HCT116 (cell line): ENCODE results near the gene RNGTT. TPM values are rescaled to one million over a fixed set of nuclear protein-coding genes. Genes with fewer than 3 reads are reported as not detected.

Experiments
- ATAC-seq: fragments of 200-7000 bp; cut with Tn5 transposase; 2 replicates; pipeline ENCODE4 v1.9.1; 2020; ENCODE audit warnings: mild to moderate bottlenecking, moderate library complexity
- BruUV-seq: library from RNA; stranded (reverse); fragments of 400-500 nt; replicated peaks from 2 replicates; lab custom pipeline; 2021; lab: Mats Ljungman, UMichigan
- CTCF ChIA-PET: fragments of 300-600 bp; sonication (Branson Sonifier 250); formaldehyde crosslinking; loops from one replicate; lab custom pipeline; 2021; ENCODE audit warnings: antibody characterized with exemption; lab: Charles Lee
- POLR2A ChIA-PET: fragments of 300-600, 350-600 bp; sonication (Branson Sonifier 250); formaldehyde crosslinking; loops from one replicate; lab custom pipeline; 2021; ENCODE audit warnings: antibody characterized with exemption; lab: Charles Lee
- RAD21 ChIA-PET, 2 experiments: fragments of 300-600 bp; sonication (Branson Sonifier 250); formaldehyde crosslinking; loops; one replicate each; lab custom pipeline; 2023; ENCODE audit warnings: low total read pairs in 2 of 2; ENCODE audit not compliant: uncharacterized antibody in 2 of 2, unreplicated experiment in 2 of 2, low non-redundant PET in 1 of 2; lab: Charles Lee
- DNase-seq: peaks from one replicate; pipeline ENCODE4 v3.0.0-alpha.2; 2010; ENCODE audit warnings: low read depth, low spot score
- H2AFZ ChIP-seq: fragments of 200-600 bp; shearing (Covaris generic), sonication (generic); 2 replicates; pipeline ENCODE4 v1.6.1; 2017; ENCODE audit warnings: low read depth, mixed run types, mixed read lengths, antibody characterized with exemption, low read length; ENCODE audit not compliant: poor library complexity, severe bottlenecking
- H3K27ac ChIP-seq: 2 replicates; pipeline ENCODE4 v1.5.1; 2012; ENCODE audit warnings: low read depth, low read length
- H3K27me3 ChIP-seq: fragments of 200-600 bp; sonication (generic); 2 replicates; pipeline ENCODE4 v1.6.1; 2016; ENCODE audit warnings: mixed run types, low read length, mixed read lengths; ENCODE audit not compliant: insufficient read depth
- H3K36me3 ChIP-seq, 2 experiments: fragments of 200-500 bp in 1 of 2; fragments of 200-600 bp in 1 of 2; sonication (Bioruptor generic) in 1 of 2; sonication (generic) in 1 of 2; 2 replicates each; pipeline versions ENCODE4 v1.5.1 to v1.6.1; 2014 to 2016; ENCODE audit warnings: low read length in 2 of 2, inconsistent platforms in 1 of 2, mixed read lengths in 1 of 2, mixed run types in 1 of 2; ENCODE audit not compliant: insufficient read depth in 2 of 2, control insufficient read depth in 1 of 2
- H3K4me1 ChIP-seq, 2 experiments: fragments of 200-600 bp in 1 of 2; sonication (generic) in 1 of 2; 2 replicates each; pipeline versions ENCODE4 v1.5.1 to v1.6.1; 2012 to 2017; ENCODE audit warnings: low read length in 2 of 2, inconsistent platforms in 1 of 2, mild to moderate bottlenecking in 1 of 2, mixed read lengths in 1 of 2, mixed run types in 1 of 2, moderate library complexity in 1 of 2; ENCODE audit not compliant: insufficient read depth in 2 of 2, control insufficient read depth in 1 of 2
- H3K4me2 ChIP-seq: fragments of 200-600 bp; sonication (generic); 2 replicates; pipeline ENCODE4 v1.6.1; 2017; ENCODE audit warnings: mixed run types, low read length, mixed read lengths
- H3K4me3 ChIP-seq, 2 experiments: fragments of 200-600 bp in 1 of 2; sonication (generic) in 1 of 2; replicated peaks in 1 of 2; 2 replicates each; pipeline ENCODE4 v1.5.1; 2011 to 2016; ENCODE audit warnings: low read length in 2 of 2, control low read depth in 1 of 2, low read depth in 1 of 2, mild to moderate bottlenecking in 1 of 2, mixed read lengths in 1 of 2, mixed run types in 1 of 2
- H3K79me2 ChIP-seq: fragments of 200-600 bp; sonication (generic); 2 replicates; pipeline ENCODE4 v1.6.1; 2017; ENCODE audit warnings: mild to moderate bottlenecking, mixed run types, low read length, moderate library complexity, mixed read lengths; ENCODE audit not compliant: insufficient read depth
- H3K9ac ChIP-seq: fragments of 200-600 bp; sonication (generic); 2 replicates; pipeline ENCODE4 v1.6.1; 2016; ENCODE audit warnings: low read length, mixed read lengths
- H3K9me2 ChIP-seq: fragments of 200-600 bp; sonication (generic), shearing (Covaris generic); 2 replicates; pipeline ENCODE4 v1.6.1; 2017; ENCODE audit warnings: mixed run types, mild to moderate bottlenecking, moderate library complexity; ENCODE audit not compliant: insufficient read depth
- H3K9me3 ChIP-seq, 2 experiments: fragments of 200-500 bp in 1 of 2; fragments of 200-600 bp in 1 of 2; sonication (Bioruptor generic) in 1 of 2; sonication (generic) in 1 of 2; 2 replicates each; pipeline ENCODE4 v1.6.1; 2014 to 2017; ENCODE audit warnings: low read length in 2 of 2, mixed read lengths in 2 of 2, inconsistent platforms in 1 of 2, low read depth in 1 of 2, mild to moderate bottlenecking in 1 of 2, mixed run types in 1 of 2, moderate library complexity in 1 of 2; ENCODE audit not compliant: control insufficient read depth in 1 of 2, insufficient read depth in 1 of 2
- H4K20me1 ChIP-seq: fragments of 200-600 bp; sonication (generic), shearing (Covaris generic); 2 replicates; pipeline ENCODE4 v1.6.1; 2017; ENCODE audit warnings: mixed run types, mild to moderate bottlenecking, moderate library complexity; ENCODE audit not compliant: insufficient read depth
- CEBPB ChIP-seq: IDR thresholded peaks from 2 replicates; pipeline ENCODE4 v1.6.1; 2012; ENCODE audit warnings: low read depth
- CTCF ChIP-seq, 3 experiments: fragments of 200-600 bp in 1 of 3; sonication (generic) in 1 of 3; IDR thresholded peaks in 2 of 3; conservative IDR thresholded peaks in 1 of 3; 2 replicates each; pipeline ENCODE4 v1.5.1; 2012 to 2017; ENCODE audit warnings: low read depth in 2 of 3, low read length in 2 of 3, antibody characterized with exemption in 1 of 3, borderline replicate concordance in 1 of 3, control low read depth in 1 of 3, mild to moderate bottlenecking in 1 of 3, mixed read lengths in 1 of 3, mixed run types in 1 of 3, moderate library complexity in 1 of 3; ENCODE audit not compliant: insufficient read depth in 1 of 3
- EZH2 ChIP-seq: fragments of 200-600 bp; sonication (generic); IDR thresholded peaks from 2 replicates; pipeline ENCODE4 v1.6.1; 2017; ENCODE audit warnings: antibody characterized with exemption, mixed run types
- EZH2phosphoT487 ChIP-seq: fragments of 200-600 bp; IDR thresholded peaks from 2 replicates; pipeline ENCODE4 v1.6.1; 2018; ENCODE audit warnings: antibody characterized with exemption, borderline replicate concordance
- FOSL1 ChIP-seq: IDR thresholded peaks from 2 replicates; pipeline ENCODE4 v1.6.1; 2012; ENCODE audit warnings: low read depth
- MAX ChIP-seq: IDR thresholded peaks from 2 replicates; pipeline ENCODE4 v1.6.1; 2012
- POLR2A ChIP-seq: IDR thresholded peaks from 2 replicates; pipeline ENCODE4 v1.7.0; 2011; ENCODE audit warnings: borderline replicate concordance; ENCODE audit not compliant: insufficient read depth, insufficient read length; ENCODE audit errors: extremely low read depth
- POLR2AphosphoS5 ChIP-seq: IDR thresholded peaks from 2 replicates; pipeline ENCODE4 v1.6.1; 2011; ENCODE audit warnings: mild to moderate bottlenecking, low read depth, low read length, moderate library complexity
- RAD21 ChIP-seq: IDR thresholded peaks from 2 replicates; pipeline ENCODE4 v1.6.1; 2012; ENCODE audit warnings: low read depth, mild to moderate bottlenecking
- SIN3A ChIP-seq: IDR thresholded peaks from 2 replicates; pipeline ENCODE4 v1.6.1; 2012; ENCODE audit warnings: low read depth
- SRF ChIP-seq: IDR thresholded peaks from 2 replicates; pipeline ENCODE4 v1.6.1; 2012; ENCODE audit warnings: low read depth
- YY1 ChIP-seq: IDR thresholded peaks from 2 replicates; pipeline ENCODE4 v1.6.1; 2011; ENCODE audit warnings: low read length, low read depth, moderate library complexity, mild to moderate bottlenecking; ENCODE audit not compliant: insufficient replicate concordance; ENCODE audit errors: extremely low read depth
- ZNF274 ChIP-seq: fragments of 200-500 bp; sonication (Bioruptor generic); IDR thresholded peaks from 2 replicates; pipeline ENCODE4 v1.6.1; 2014; ENCODE audit warnings: mild to moderate bottlenecking, low read depth, low read length, inconsistent platforms
- intact Hi-C: fragments of 100-400 bp; cut with micrococcal nuclease; formaldehyde crosslinking; loops from 2 replicates; pipeline ENCODE4 v1.10.0; 2022
- total RNA-seq: library from RNA; stranded (reverse); gene quantifications from one replicate; pipeline ENCODE4 v1.2.1, GENCODE V29; 2021; ENCODE audit not compliant: unreplicated experiment
- TF ChIP-seq, protein P1 (sequence below): IDR thresholded peaks from 2 replicates; pipeline ENCODE4 v1.6.1; 2012
- TF ChIP-seq, protein P2 (sequence below): IDR thresholded peaks from 2 replicates; pipeline ENCODE4 v1.6.1; 2011; ENCODE audit warnings: mild to moderate bottlenecking, low read length, moderate library complexity; ENCODE audit not compliant: insufficient replicate concordance; ENCODE audit errors: extremely low read depth
- TF ChIP-seq, protein P3 (sequence below): IDR thresholded peaks from 2 replicates; pipeline ENCODE4 v1.6.1; 2012; ENCODE audit warnings: low read depth

The RNGTT gene
- total RNA-seq, 1 experiment from 2014 or later, result 23.0 TPM

DNA sequence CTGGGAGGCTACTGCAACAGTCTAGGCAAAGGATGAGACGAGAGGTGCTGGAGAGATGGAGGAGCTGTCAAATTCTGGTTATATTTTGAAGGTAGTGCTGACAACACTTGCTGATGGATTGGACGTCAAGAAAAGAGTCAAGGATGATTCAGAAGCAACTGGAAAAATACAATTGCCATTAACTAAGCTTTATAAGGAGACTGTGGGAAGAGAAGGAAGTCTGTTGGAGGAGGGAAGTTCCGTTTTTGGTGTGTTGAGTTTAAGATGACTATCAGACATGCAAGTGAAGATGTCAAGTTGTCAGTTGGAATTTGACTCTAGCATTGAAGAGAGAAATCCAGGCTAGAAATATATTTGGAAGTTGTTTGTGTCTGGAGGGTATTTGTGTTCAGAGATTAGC is 358.1 kb downstream of the RNGTT start:
- BruUV-seq, result no TSS peak
- TF ChIP-seq, protein P1, sequence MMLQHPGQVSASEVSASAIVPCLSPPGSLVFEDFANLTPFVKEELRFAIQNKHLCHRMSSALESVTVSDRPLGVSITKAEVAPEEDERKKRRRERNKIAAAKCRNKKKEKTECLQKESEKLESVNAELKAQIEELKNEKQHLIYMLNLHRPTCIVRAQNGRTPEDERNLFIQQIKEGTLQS, result no peak
- TF ChIP-seq, protein P2, sequence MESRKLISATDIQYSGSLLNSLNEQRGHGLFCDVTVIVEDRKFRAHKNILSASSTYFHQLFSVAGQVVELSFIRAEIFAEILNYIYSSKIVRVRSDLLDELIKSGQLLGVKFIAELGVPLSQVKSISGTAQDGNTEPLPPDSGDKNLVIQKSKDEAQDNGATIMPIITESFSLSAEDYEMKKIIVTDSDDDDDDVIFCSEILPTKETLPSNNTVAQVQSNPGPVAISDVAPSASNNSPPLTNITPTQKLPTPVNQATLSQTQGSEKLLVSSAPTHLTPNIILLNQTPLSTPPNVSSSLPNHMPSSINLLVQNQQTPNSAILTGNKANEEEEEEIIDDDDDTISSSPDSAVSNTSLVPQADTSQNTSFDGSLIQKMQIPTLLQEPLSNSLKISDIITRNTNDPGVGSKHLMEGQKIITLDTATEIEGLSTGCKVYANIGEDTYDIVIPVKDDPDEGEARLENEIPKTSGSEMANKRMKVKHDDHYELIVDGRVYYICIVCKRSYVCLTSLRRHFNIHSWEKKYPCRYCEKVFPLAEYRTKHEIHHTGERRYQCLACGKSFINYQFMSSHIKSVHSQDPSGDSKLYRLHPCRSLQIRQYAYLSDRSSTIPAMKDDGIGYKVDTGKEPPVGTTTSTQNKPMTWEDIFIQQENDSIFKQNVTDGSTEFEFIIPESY, result no peak
- TF ChIP-seq MAX, result no peak
- TF ChIP-seq EZH2phosphoT487, result no peak
- no peak for TF ChIP-seq YY1
- no peak for TF ChIP-seq SIN3A
- no peak for TF ChIP-seq ZNF274
- TF ChIP-seq POLR2AphosphoS5, result no peak
- no peak for TF ChIP-seq CTCF (IDR thresholded peaks at IDR 0.05 in 2 of 3, conservative IDR thresholded peaks at IDR 0.05 in 1 of 3; ENCODE audit: borderline replicate concordance in 1 of 3, insufficient read depth in 1 of 3, low read depth in 2 of 3, low read length in 2 of 3)
- no peak for TF ChIP-seq FOSL1
- TF ChIP-seq SRF, result no peak
- no peak for TF ChIP-seq EZH2
- no peak for TF ChIP-seq RAD21
- TF ChIP-seq CEBPB, result no peak
- TF ChIP-seq, protein P3, sequence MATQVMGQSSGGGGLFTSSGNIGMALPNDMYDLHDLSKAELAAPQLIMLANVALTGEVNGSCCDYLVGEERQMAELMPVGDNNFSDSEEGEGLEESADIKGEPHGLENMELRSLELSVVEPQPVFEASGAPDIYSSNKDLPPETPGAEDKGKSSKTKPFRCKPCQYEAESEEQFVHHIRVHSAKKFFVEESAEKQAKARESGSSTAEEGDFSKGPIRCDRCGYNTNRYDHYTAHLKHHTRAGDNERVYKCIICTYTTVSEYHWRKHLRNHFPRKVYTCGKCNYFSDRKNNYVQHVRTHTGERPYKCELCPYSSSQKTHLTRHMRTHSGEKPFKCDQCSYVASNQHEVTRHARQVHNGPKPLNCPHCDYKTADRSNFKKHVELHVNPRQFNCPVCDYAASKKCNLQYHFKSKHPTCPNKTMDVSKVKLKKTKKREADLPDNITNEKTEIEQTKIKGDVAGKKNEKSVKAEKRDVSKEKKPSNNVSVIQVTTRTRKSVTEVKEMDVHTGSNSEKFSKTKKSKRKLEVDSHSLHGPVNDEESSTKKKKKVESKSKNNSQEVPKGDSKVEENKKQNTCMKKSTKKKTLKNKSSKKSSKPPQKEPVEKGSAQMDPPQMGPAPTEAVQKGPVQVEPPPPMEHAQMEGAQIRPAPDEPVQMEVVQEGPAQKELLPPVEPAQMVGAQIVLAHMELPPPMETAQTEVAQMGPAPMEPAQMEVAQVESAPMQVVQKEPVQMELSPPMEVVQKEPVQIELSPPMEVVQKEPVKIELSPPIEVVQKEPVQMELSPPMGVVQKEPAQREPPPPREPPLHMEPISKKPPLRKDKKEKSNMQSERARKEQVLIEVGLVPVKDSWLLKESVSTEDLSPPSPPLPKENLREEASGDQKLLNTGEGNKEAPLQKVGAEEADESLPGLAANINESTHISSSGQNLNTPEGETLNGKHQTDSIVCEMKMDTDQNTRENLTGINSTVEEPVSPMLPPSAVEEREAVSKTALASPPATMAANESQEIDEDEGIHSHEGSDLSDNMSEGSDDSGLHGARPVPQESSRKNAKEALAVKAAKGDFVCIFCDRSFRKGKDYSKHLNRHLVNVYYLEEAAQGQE, result no peak
- TF ChIP-seq POLR2A, result no peak
- POLR2A ChIA-PET, result no interaction called here

More for the DNA sequence above, 358.1 kb downstream of the RNGTT start:
- ChIA-PET RAD21 (no interaction called here), CTCF (no interaction called here)
- Histone ChIP-seq H3K4me3 (no peak overlapping the region), H3K27me3 (peaks cover 5% of the 10 kb centered on the region; the same call in 1 of the 2 replicates), H2AFZ (no peak overlapping the region), H3K9me2 (no peaks in the 10 kb centered on the region), H3K9ac (no peak overlapping the region), H3K4me1 (no peaks in the 10 kb centered on the region), H3K4me2 (no peak overlapping the region), H3K79me2 (no peaks in the 10 kb centered on the region), H3K36me3 (no peaks in the 10 kb centered on the region), H4K20me1 (no peaks in the 10 kb centered on the region), H3K27ac (no peak overlapping the region), H3K9me3 (no peaks in the 10 kb centered on the region)
- DNase-seq (no peak), ATAC-seq (no peak)
- intact Hi-C loops, result no loop called here
